MM.1S (cell line): ENCODE results near the gene UTP11.

Experiments
- EZH2phosphoT487 ChIP-seq: fragments of 300-600 bp; sonication (generic); IDR thresholded peaks from 2 replicates; pipeline ENCODE4 v1.6.1; 2018; ENCODE audit warnings: antibody characterized with exemption, low read length
- TF ChIP-seq, protein P1 (sequence below): fragments of 300-600 bp; sonication (generic); IDR thresholded peaks from 2 replicates; pipeline ENCODE4 v1.5.1; 2016; ENCODE audit warnings: antibody characterized with exemption, low read length, mixed read lengths

DNA sequence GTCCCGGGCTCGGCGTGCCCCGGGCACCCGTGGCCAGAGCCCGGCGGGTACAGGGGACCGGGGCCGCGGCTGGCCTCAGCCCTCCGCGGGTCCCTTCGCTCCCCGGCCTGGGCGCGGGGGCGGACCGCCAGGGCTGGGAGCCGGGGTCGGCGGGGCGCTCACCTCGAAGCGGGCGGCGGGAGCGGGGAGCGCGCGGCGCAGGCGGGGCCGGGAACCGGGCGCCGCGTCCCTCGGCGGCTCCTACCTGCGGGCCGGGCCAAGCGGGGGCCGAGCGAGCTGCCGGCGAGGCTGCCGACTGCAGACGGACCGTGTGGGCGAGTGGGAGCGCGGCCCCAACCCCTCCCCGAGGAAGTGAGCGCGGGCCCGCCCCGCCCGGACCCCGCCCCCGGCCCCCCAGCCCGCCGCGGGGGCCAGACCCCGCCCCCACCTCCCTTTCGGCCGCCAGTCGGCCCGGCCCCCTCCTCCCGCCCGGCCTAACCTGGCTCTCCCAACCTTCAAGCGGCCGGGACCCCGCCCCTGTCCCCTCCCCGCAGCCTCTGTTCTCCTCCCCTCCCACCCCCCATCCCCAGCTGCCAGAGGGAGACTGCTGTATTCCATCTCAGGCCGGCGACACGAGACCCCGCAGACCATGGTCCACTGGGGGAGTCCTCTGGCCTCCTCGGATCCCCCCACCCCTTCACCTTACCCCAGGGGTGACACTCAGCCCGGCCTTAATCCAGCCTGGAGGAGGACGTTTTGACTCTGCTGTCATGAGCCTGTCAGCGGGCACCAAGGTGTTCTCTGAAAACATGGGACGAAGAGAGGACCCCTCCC lies 7.1 kb upstream of the UTP11 start, which contains the start of gene FHL3:
- TF ChIP-seq EZH2phosphoT487: no peak
- TF ChIP-seq, protein P1, sequence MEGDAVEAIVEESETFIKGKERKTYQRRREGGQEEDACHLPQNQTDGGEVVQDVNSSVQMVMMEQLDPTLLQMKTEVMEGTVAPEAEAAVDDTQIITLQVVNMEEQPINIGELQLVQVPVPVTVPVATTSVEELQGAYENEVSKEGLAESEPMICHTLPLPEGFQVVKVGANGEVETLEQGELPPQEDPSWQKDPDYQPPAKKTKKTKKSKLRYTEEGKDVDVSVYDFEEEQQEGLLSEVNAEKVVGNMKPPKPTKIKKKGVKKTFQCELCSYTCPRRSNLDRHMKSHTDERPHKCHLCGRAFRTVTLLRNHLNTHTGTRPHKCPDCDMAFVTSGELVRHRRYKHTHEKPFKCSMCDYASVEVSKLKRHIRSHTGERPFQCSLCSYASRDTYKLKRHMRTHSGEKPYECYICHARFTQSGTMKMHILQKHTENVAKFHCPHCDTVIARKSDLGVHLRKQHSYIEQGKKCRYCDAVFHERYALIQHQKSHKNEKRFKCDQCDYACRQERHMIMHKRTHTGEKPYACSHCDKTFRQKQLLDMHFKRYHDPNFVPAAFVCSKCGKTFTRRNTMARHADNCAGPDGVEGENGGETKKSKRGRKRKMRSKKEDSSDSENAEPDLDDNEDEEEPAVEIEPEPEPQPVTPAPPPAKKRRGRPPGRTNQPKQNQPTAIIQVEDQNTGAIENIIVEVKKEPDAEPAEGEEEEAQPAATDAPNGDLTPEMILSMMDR: no peak
